ENCODE data around the gene FAM171A1.

FAM171A1 gene

GRCh38 chr10:15373199-15373598 is 2.1 kb upstream of the FAM171A1 start:
- no peak for DNase-seq

- DNase-seq, result no peak
Observed at GRCh38 chr10:15370212-15370855, 755 bp downstream of the FAM171A1 start.

- no peak for DNase-seq
Observed at GRCh38 chr10:15369256-15370211, 1.6 kb downstream of the FAM171A1 start.

- no peak for DNase-seq
Observed at GRCh38 chr10:15368101-15368855, 2.8 kb downstream of the FAM171A1 start.

- DNase-seq, result no peak
Observed at GRCh38 chr10:15367296-15368085, 3.6 kb downstream of the FAM171A1 start.

- no peak for DNase-seq
Observed at GRCh38 chr10:15365692-15366091, 5.4 kb downstream of the FAM171A1 start.

GRCh38 chr10:15364001-15364400 is 7.1 kb downstream of the FAM171A1 start:
- no peak for DNase-seq

- no peak for DNase-seq
Observed at GRCh38 chr10:15363031-15363430, 8.1 kb downstream of the FAM171A1 start.

GRCh38 chr10:15361131-15361530 is 10.0 kb downstream of the FAM171A1 start:
- DNase-seq, result no peak

GRCh38 chr10:15360566-15360965 is 10.5 kb downstream of the FAM171A1 start:
- no peak for DNase-seq

GRCh38 chr10:15353471-15354017 is 17.5 kb downstream of the FAM171A1 start:
- no peak for DNase-seq

GRCh38 chr10:15352836-15353235 is 18.3 kb downstream of the FAM171A1 start:
- no peak for DNase-seq

GRCh38 chr10:15352201-15352600 is 18.9 kb downstream of the FAM171A1 start:
- no peak for DNase-seq

GRCh38 chr10:15351099-15351820 is 19.8 kb downstream of the FAM171A1 start:
- no peak for DNase-seq

GRCh38 chr10:15349112-15349511 is 22.0 kb downstream of the FAM171A1 start:
- DNase-seq, result no peak

- DNase-seq, result no peak
Observed at GRCh38 chr10:15348579-15348978, 22.5 kb downstream of the FAM171A1 start.

GRCh38 chr10:15347150-15347549 is 23.9 kb downstream of the FAM171A1 start:
- no peak for DNase-seq

GRCh38 chr10:15346440-15347141 is 24.5 kb downstream of the FAM171A1 start:
- no peak for DNase-seq

- no peak for DNase-seq
Observed at GRCh38 chr10:15345450-15345849, 25.6 kb downstream of the FAM171A1 start.

GRCh38 chr10:15344876-15345285 is 26.2 kb downstream of the FAM171A1 start:
- no peak for DNase-seq
